HepG2 (cell line): ENCODE data around the gene ZFHX3. TPM values are rescaled to one million over a fixed set of nuclear protein-coding genes. Genes with fewer than 3 reads are reported as not detected.

Experiments used
- ARID2 ChIP-seq: sonication (generic); formaldehyde crosslinking; IDR thresholded peaks from 2 replicates; pipeline ENCODE4 v1.8.1; 2022; ENCODE audit warnings: mild to moderate bottlenecking, missing genetic modification reagents, borderline replicate concordance
- ATM ChIP-seq: fragments of 450-650 bp; IDR thresholded peaks from 2 replicates; pipeline ENCODE4 v1.7.1; 2017; ENCODE audit warnings: mild to moderate bottlenecking, borderline replicate concordance
- BHLHE40 ChIP-seq: IDR thresholded peaks from 2 replicates; pipeline ENCODE4 v1.6.1; 2011; ENCODE audit warnings: low read length, improper control_type of control experiment
- DNMT3B ChIP-seq: conservative IDR thresholded peaks from 2 replicates; pipeline ENCODE4 v1.6.1; 2016; ENCODE audit warnings: missing biosample characterization, control low read depth
- FOSL1 ChIP-seq: sonication (generic); formaldehyde crosslinking; IDR thresholded peaks from 2 replicates; pipeline ENCODE4 v1.9.0; 2021; ENCODE audit warnings: missing genetic modification reagents, borderline replicate concordance
- IKZF4 ChIP-seq: sonication (generic); formaldehyde crosslinking; IDR thresholded peaks from 2 replicates; pipeline ENCODE4 v1.5.1; 2020; ENCODE audit warnings: borderline replicate concordance, mild to moderate bottlenecking, low read depth, missing genetic modification reagents; ENCODE audit errors: not compliant biosample characterization
- MBNL3 ChIP-seq: fragments of 250-450 bp; sonication (Bioruptor Pico); conservative IDR thresholded peaks from 2 replicates; pipeline ENCODE4 v1.8.0; 2022; ENCODE audit warnings: mild to moderate bottlenecking, inconsistent platforms
- NCOR1 ChIP-seq: fragments of 200-600 bp; sonication (generic); IDR thresholded peaks from 2 replicates; pipeline ENCODE4 v1.7.0; 2017; ENCODE audit warnings: antibody characterized with exemption, low read length, borderline replicate concordance
- NR2F6 ChIP-seq, 2 experiments: IDR thresholded peaks; 2 replicates each; pipeline ENCODE4 v1.6.1; 2016; ENCODE audit warnings: antibody characterized with exemption in 1 of 2, mild to moderate bottlenecking in 1 of 2
- PHF21A ChIP-seq: sonication (generic); formaldehyde crosslinking; IDR thresholded peaks from 2 replicates; pipeline ENCODE4 v1.5.0; 2020; ENCODE audit warnings: mild to moderate bottlenecking, missing genetic modification reagents
- SATB2 ChIP-seq: sonication (generic); formaldehyde crosslinking; IDR thresholded peaks from 2 replicates; pipeline ENCODE4 v1.5.0; 2020; ENCODE audit warnings: missing genetic modification reagents
- SRY ChIP-seq: sonication (generic); formaldehyde crosslinking; IDR thresholded peaks from 2 replicates; pipeline ENCODE4 v1.8.0; 2022; ENCODE audit warnings: mild to moderate bottlenecking, missing genetic modification reagents
- SSRP1 ChIP-seq: IDR thresholded peaks from 2 replicates; pipeline ENCODE4 v1.6.1; 2016; ENCODE audit warnings: control low read depth
- TCF7L2 ChIP-seq: IDR thresholded peaks from 2 replicates; pipeline ENCODE4 v1.6.1; 2011; ENCODE audit warnings: mild to moderate bottlenecking, low read depth, low read length, moderate library complexity
- ZNF251 ChIP-seq: sonication (generic); formaldehyde crosslinking; IDR thresholded peaks from 2 replicates; pipeline ENCODE4 v1.9.0; 2021; ENCODE audit warnings: mild to moderate bottlenecking, missing genetic modification reagents
- ZNF44 ChIP-seq: sonication (generic); formaldehyde crosslinking; IDR thresholded peaks from 2 replicates; pipeline ENCODE4 v1.5.1; 2020; ENCODE audit warnings: mild to moderate bottlenecking, missing genetic modification reagents
- polyA plus RNA-seq, 8 experiments: library from polyadenylated mRNA; depleted of rRNA in 3 of 8; stranded (reverse) in 7 of 8; unstranded in 1 of 8; fragments of >200 nt; fragmentation: Illumina TruSeq in 4 of 8; extraction: Trizol in 4 of 8; gene quantifications; 2 replicates each; pipeline versions ENCODE4 v1.2.1 to v1.2.3, GENCODE V29; 2011 to 2016; ENCODE audit warnings: low read depth in 4 of 8, missing spikeins in 1 of 8, mixed read lengths in 1 of 8; ENCODE audit not compliant: insufficient read depth in 1 of 8
- total RNA-seq, 5 experiments: library from RNA; depleted of rRNA; stranded (reverse); fragments of >200 nt; fragmentation: Illumina TruSeq; extraction: Trizol; gene quantifications; 2 replicates each; pipeline ENCODE4 v1.2.3, GENCODE V29; 2016; ENCODE audit warnings: low read depth in 1 of 5
- TF ChIP-seq, protein P1 (sequence below): sonication (generic); formaldehyde crosslinking; IDR thresholded peaks from 2 replicates; pipeline ENCODE4 v1.4.0; 2020; ENCODE audit warnings: missing genetic modification reagents
- TF ChIP-seq, protein P2 (sequence below): sonication (generic); formaldehyde crosslinking; IDR thresholded peaks from 2 replicates; pipeline ENCODE4 v1.4.0; 2020; ENCODE audit warnings: low read depth, missing genetic modification reagents
- TF ChIP-seq, protein P3 (sequence below): IDR thresholded peaks from 2 replicates; pipeline ENCODE4 v1.6.1; 2016; ENCODE audit warnings: mild to moderate bottlenecking

ZFHX3 gene
- total and polyA plus RNA-seq, 2 of the 13 experiments (the other 11 are each of a cell fraction or from before 2014, with no cell fraction given): 5.0 to 6.0 TPM

DNA sequence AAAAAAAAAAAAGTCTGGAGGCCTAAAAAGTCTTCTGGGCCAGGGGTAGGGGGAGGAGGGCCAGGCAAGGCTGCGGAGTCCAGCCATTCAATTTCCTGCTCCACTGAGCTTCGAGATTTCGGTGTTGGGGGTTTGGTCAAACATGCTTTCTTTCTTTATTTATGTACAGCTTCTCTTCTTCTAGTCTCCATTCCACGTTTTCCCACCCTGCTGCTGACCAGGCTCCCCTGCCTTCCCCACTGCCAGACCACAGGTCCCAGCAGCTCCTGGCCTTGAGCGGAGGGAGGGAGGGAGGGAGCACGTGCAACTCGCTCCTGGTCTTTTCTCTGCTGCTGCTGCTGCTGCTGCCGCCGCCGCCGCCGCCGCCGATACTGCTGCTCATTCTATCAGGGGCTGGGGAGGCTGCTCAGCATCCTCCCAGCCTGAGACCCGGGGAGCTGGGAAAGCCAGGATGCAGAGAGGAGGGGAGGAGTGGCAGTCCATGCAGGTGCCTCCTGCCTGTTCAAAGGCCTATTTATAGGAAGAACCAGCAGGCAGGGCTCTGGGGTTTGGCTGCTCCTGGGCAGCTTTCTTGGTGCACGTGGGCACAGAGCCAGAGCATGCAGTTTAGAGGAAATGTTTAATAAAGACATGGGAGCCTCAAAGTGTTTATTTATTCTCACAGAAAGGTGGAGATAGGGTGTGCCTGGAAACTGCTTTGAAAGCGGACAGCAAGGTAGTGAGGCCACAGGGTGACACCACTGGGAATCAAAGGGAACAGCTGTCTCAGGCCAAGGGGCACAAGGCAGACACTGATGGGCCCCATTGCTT is 23.4 kb upstream of the ZFHX3 start (continued):
- TF ChIP-seq MBNL3 (no peak), ZNF44 (no peak), NCOR1 (no peak), SSRP1 (CRISPR knock-in tag) (no peak; the same call in 1 of the 2 replicates), IKZF4 (no peak), TCF7L2 (no peak), NR2F6 (IDR thresholded peaks at IDR 0.05) (no peak; the same call in 1 of the 2 replicates), NR2F6 (CRISPR knock-in tag; IDR thresholded peaks at IDR 0.05) (peak; percentile 39; the same call in 1 of the 2 replicates), SRY (no peak), SATB2 (CRISPR knock-in tag) (0 out of 2 replicates have a peak, but pooled peaks have one; percentile 22), BHLHE40 (peak; percentile 85), FOSL1 (CRISPR knock-in tag) (no peak), PHF21A (CRISPR knock-in tag) (0 out of 2 replicates have a peak, but pooled peaks have one; percentile 45), ZNF251 (CRISPR knock-in tag) (no peak), DNMT3B (CRISPR knock-in tag) (peak; percentile 79; the same call in 1 of the 2 replicates), ATM (no peak), ARID2 (CRISPR knock-in tag) (no peak)
- TF ChIP-seq, protein P1, sequence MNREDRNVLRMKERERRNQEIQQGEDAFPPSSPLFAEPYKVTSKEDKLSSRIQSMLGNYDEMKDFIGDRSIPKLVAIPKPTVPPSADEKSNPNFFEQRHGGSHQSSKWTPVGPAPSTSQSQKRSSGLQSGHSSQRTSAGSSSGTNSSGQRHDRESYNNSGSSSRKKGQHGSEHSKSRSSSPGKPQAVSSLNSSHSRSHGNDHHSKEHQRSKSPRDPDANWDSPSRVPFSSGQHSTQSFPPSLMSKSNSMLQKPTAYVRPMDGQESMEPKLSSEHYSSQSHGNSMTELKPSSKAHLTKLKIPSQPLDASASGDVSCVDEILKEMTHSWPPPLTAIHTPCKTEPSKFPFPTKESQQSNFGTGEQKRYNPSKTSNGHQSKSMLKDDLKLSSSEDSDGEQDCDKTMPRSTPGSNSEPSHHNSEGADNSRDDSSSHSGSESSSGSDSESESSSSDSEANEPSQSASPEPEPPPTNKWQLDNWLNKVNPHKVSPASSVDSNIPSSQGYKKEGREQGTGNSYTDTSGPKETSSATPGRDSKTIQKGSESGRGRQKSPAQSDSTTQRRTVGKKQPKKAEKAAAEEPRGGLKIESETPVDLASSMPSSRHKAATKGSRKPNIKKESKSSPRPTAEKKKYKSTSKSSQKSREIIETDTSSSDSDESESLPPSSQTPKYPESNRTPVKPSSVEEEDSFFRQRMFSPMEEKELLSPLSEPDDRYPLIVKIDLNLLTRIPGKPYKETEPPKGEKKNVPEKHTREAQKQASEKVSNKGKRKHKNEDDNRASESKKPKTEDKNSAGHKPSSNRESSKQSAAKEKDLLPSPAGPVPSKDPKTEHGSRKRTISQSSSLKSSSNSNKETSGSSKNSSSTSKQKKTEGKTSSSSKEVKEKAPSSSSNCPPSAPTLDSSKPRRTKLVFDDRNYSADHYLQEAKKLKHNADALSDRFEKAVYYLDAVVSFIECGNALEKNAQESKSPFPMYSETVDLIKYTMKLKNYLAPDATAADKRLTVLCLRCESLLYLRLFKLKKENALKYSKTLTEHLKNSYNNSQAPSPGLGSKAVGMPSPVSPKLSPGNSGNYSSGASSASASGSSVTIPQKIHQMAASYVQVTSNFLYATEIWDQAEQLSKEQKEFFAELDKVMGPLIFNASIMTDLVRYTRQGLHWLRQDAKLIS (CRISPR knock-in tag): peak; percentile 63; the same call in 1 of the 2 replicates
- TF ChIP-seq, protein P2, sequence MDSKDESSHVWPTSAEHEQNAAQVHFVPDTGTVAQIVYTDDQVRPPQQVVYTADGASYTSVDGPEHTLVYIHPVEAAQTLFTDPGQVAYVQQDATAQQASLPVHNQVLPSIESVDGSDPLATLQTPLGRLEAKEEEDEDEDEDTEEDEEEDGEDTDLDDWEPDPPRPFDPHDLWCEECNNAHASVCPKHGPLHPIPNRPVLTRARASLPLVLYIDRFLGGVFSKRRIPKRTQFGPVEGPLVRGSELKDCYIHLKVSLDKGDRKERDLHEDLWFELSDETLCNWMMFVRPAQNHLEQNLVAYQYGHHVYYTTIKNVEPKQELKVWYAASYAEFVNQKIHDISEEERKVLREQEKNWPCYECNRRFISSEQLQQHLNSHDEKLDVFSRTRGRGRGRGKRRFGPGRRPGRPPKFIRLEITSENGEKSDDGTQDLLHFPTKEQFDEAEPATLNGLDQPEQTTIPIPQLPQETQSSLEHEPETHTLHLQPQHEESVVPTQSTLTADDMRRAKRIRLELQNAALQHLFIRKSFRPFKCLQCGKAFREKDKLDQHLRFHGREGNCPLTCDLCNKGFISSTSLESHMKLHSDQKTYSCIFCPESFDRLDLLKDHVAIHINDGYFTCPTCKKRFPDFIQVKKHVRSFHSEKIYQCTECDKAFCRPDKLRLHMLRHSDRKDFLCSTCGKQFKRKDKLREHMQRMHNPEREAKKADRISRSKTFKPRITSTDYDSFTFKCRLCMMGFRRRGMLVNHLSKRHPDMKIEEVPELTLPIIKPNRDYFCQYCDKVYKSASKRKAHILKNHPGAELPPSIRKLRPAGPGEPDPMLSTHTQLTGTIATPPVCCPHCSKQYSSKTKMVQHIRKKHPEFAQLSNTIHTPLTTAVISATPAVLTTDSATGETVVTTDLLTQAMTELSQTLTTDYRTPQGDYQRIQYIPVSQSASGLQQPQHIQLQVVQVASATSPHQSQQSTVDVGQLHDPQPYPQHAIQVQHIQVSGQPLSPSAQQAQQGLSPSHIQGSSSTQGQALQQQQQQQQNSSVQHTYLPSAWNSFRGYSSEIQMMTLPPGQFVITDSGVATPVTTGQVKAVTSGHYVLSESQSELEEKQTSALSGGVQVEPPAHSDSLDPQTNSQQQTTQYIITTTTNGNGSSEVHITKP: 0 out of 2 replicates have a peak, but pooled peaks have one; percentile 58
- TF ChIP-seq, protein P3, sequence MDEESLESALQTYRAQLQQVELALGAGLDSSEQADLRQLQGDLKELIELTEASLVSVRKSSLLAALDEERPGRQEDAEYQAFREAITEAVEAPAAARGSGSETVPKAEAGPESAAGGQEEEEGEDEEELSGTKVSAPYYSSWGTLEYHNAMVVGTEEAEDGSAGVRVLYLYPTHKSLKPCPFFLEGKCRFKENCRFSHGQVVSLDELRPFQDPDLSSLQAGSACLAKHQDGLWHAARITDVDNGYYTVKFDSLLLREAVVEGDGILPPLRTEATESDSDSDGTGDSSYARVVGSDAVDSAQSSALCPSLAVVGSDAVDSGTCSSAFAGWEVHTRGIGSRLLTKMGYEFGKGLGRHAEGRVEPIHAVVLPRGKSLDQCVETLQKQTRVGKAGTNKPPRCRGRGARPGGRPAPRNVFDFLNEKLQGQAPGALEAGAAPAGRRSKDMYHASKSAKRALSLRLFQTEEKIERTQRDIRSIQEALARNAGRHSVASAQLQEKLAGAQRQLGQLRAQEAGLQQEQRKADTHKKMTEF (CRISPR knock-in tag): peak; percentile 58; the same call in 1 of the 2 replicates
